Stomach (tissue), 4 donors: ENCODE results near the gene ZFHX3.

ENCODE experiments used
- CTCF ChIP-seq, 7 experiments: fragments of 450-650 bp in 4 of 7; fragments of 200-600 bp in 3 of 7; sonication (generic) in 3 of 7; IDR thresholded peaks; one replicate each; pipeline ENCODE4 v1.5.1; 2016 to 2019; ENCODE audit warnings: antibody characterized with exemption in 7 of 7, control low read depth in 2 of 7, mild to moderate bottlenecking in 1 of 7
- POLR2A ChIP-seq, 4 donors: fragments of 450-650 bp; IDR thresholded peaks; one replicate each; pipeline ENCODE4 v1.6.1; 2016; ENCODE audit warnings: antibody characterized with exemption in 4 of 4, control low read depth in 2 of 4, mild to moderate bottlenecking in 1 of 4, moderate library complexity in 1 of 4

GRCh38 chr16:73049091-73049490 is 1.2 kb upstream of the ZFHX3 start:
- TF ChIP-seq POLR2A (IDR thresholded peaks at IDR 0.05) (no peak), CTCF (IDR thresholded peaks at IDR 0.05) (no peak)
